GM21723 (cell line): ENCODE data around the gene VOPP1.
"Not testable (repeated sequence)": the region's sequence is repeated elsewhere in the genome, so short reads cannot be mapped to it uniquely, and the experiment has no call there.

ENCODE experiments used
- ATAC-seq: cut with Tn5 transposase; IDR thresholded peaks from one replicate; pipeline ENCODE4 v1.9.1; 2021; ENCODE audit warnings: mild to moderate bottlenecking, moderate library complexity; ENCODE audit not compliant: unreplicated experiment

The VOPP1 gene

GRCh38 chr7:55471594-55471993 is 100.7 kb downstream of the VOPP1 start:
- not testable (repeated sequence) for ATAC-seq

- ATAC-seq, result no peak
These were observed 102.0 kb downstream of the VOPP1 start for GRCh38 chr7:55470261-55470660.

- no peak for ATAC-seq
These were observed 102.6 kb downstream of the VOPP1 start for GRCh38 chr7:55469721-55470120.

- no peak for ATAC-seq
These were observed 103.0 kb downstream of the VOPP1 start for GRCh38 chr7:55469271-55469681.

- no peak for ATAC-seq
These were observed 103.8 kb downstream of the VOPP1 start for GRCh38 chr7:55468495-55468894.

GRCh38 chr7:55467047-55467593 is 105.2 kb downstream of the VOPP1 start:
- no peak for ATAC-seq

- no peak for ATAC-seq
These were observed 106.6 kb downstream of the VOPP1 start for GRCh38 chr7:55465691-55466090.

GRCh38 chr7:55464422-55464821 is 107.9 kb downstream of the VOPP1 start:
- ATAC-seq, result no peak

- ATAC-seq, result no peak
These were observed 108.5 kb downstream of the VOPP1 start for GRCh38 chr7:55463686-55464262.

GRCh38 chr7:55458351-55458750 is 114.0 kb downstream of the VOPP1 start:
- ATAC-seq, result no peak

GRCh38 chr7:55457801-55458200 is 114.5 kb downstream of the VOPP1 start:
- no peak for ATAC-seq

- no peak for ATAC-seq
These were observed 119.3 kb downstream of the VOPP1 start for GRCh38 chr7:55452971-55453370.

- no peak for ATAC-seq
These were observed 122.2 kb downstream of the VOPP1 start for GRCh38 chr7:55449992-55450535.

GRCh38 chr7:55449205-55449991 is 122.9 kb downstream of the VOPP1 start:
- no peak for ATAC-seq

GRCh38 chr7:55448526-55448925 is 123.8 kb downstream of the VOPP1 start:
- no peak for ATAC-seq

- ATAC-seq, result no peak
These were observed 127.5 kb downstream of the VOPP1 start for GRCh38 chr7:55444786-55445185.

- ATAC-seq, result no peak
These were observed 130.4 kb downstream of the VOPP1 start for GRCh38 chr7:55441774-55442522.

GRCh38 chr7:55441002-55441401 is 131.3 kb downstream of the VOPP1 start:
- no peak for ATAC-seq

- no peak for ATAC-seq
These were observed 132.1 kb downstream of the VOPP1 start for GRCh38 chr7:55440040-55440690.

- ATAC-seq, result no peak
These were observed 132.7 kb downstream of the VOPP1 start for GRCh38 chr7:55439627-55440026.
